PC-3 (cell line): Measurements from ENCODE around the gene GPC3. TPM values are rescaled to one million over a fixed set of nuclear protein-coding genes. Genes with fewer than 3 reads are reported as not detected.
A peak's percentile ranks its signal among the peaks of the same experiment; 100 is the strongest.

ENCODE experiments used
- ATAC-seq: fragments of 200-7000 bp; cut with Tn5 transposase; 2 replicates; pipeline ENCODE4 v1.9.1; 2020; ENCODE audit warnings: mild to moderate bottlenecking, moderate library complexity
- BruUV-seq: library from RNA; stranded (reverse); fragments of 400-500 nt; replicated peaks from 2 replicates; lab custom pipeline; 2021; lab: Mats Ljungman, UMichigan
- CTCF ChIA-PET: fragments of 300-600 bp; sonication (Branson Sonifier 250); formaldehyde crosslinking; loops from one replicate; lab custom pipeline; 2022; ENCODE audit warnings: antibody characterized with exemption; lab: Charles Lee
- POLR2A ChIA-PET: fragments of 300-600 bp; sonication (Branson Sonifier 250); formaldehyde crosslinking; loops from one replicate; lab custom pipeline; 2022; ENCODE audit warnings: antibody characterized with exemption; ENCODE audit not compliant: unreplicated experiment; lab: Charles Lee
- DNase-seq: peaks from one replicate; pipeline ENCODE4 v3.0.0-alpha.2; 2015
- H2AFZ ChIP-seq: fragments of 300-600 bp; sonication (generic); 2 replicates; pipeline ENCODE4 v1.6.0; 2016; ENCODE audit warnings: antibody characterized with exemption, low read length
- H3F3A ChIP-seq: fragments of 300-600 bp; sonication (generic); one replicate; pipeline ENCODE4 v1.6.0; 2017; ENCODE audit warnings: antibody characterized with exemption, low read length, control low read depth, mild to moderate bottlenecking; ENCODE audit not compliant: unreplicated experiment
- H3K27ac ChIP-seq: fragments of 300-600 bp; sonication (generic); 2 replicates; pipeline ENCODE4 v1.5.1; 2016; ENCODE audit warnings: mild to moderate bottlenecking, low read length
- H3K27me3 ChIP-seq: fragments of 300-600 bp; sonication (generic); 2 replicates; pipeline ENCODE4 v1.6.1; 2016; ENCODE audit warnings: low read length, mixed read lengths
- H3K36me3 ChIP-seq: fragments of 300-600 bp; sonication (generic); 2 replicates; pipeline ENCODE4 v1.6.1; 2016; ENCODE audit warnings: low read depth, mixed run types, low read length, mixed read lengths
- H3K4me1 ChIP-seq: fragments of 300-600 bp; sonication (generic); 2 replicates; pipeline ENCODE4 v1.5.1; 2016; ENCODE audit warnings: low read length; ENCODE audit not compliant: insufficient read depth
- H3K4me2 ChIP-seq: fragments of 300-600 bp; sonication (generic); 2 replicates; pipeline ENCODE4 v1.6.0; 2016; ENCODE audit warnings: low read length
- H3K4me3 ChIP-seq: fragments of 300-600 bp; sonication (generic); 2 replicates; pipeline ENCODE4 v1.5.1; 2016; ENCODE audit warnings: mild to moderate bottlenecking, low read length, mixed read lengths
- H3K79me2 ChIP-seq: fragments of 300-600 bp; sonication (generic); 2 replicates; pipeline ENCODE4 v1.6.1; 2017; ENCODE audit warnings: low read length, mixed read lengths
- H3K9ac ChIP-seq: fragments of 300-600 bp; sonication (generic); 2 replicates; pipeline ENCODE4 v1.6.0; 2016; ENCODE audit warnings: mild to moderate bottlenecking, low read length
- H3K9me2 ChIP-seq: fragments of 300-600 bp; sonication (generic); replicated peaks from 2 replicates; pipeline ENCODE4 v1.6.1; 2016; ENCODE audit warnings: mixed run types, low read length, mixed read lengths
- H3K9me3 ChIP-seq: fragments of 300-600 bp; sonication (generic); 2 replicates; pipeline ENCODE4 v1.6.1; 2016; ENCODE audit warnings: low read length, mixed read lengths
- H4K20me1 ChIP-seq: fragments of 300-600 bp; sonication (generic); 2 replicates; pipeline ENCODE4 v1.6.1; 2016; ENCODE audit warnings: low read length, mixed read lengths
- EZH2 ChIP-seq: fragments of 300-600 bp; sonication (generic); IDR thresholded peaks from one replicate; pipeline ENCODE4 v1.6.1; 2017; ENCODE audit warnings: antibody characterized with exemption, mild to moderate bottlenecking, low read length; ENCODE audit not compliant: unreplicated experiment
- EZH2phosphoT487 ChIP-seq: fragments of 300-600 bp; sonication (generic); IDR thresholded peaks from 2 replicates; pipeline ENCODE4 v1.6.1; 2018; ENCODE audit warnings: mild to moderate bottlenecking, antibody characterized with exemption, low read length, borderline replicate concordance
- intact Hi-C: fragments of 100-400 bp; cut with micrococcal nuclease; formaldehyde crosslinking; loops from 2 replicates; pipeline ENCODE4 v1.9.0; 2023
- total RNA-seq: library from RNA; depleted of rRNA; stranded (reverse); fragments of >200 nt; gene quantifications from 2 replicates; pipeline ENCODE4 v1.2.3, GENCODE V29; 2014
- TF ChIP-seq, protein P1 (sequence below): fragments of 300-600 bp; sonication (generic); conservative IDR thresholded peaks from 2 replicates; pipeline ENCODE4 v1.5.1; 2017; ENCODE audit warnings: antibody characterized with exemption, low read depth, mild to moderate bottlenecking, low read length

The GPC3 gene
- total RNA-seq, 1 experiment from 2014 or later = not detected

GRCh38 chrX:133637765-133638164 lies 347.6 kb downstream of the GPC3 start:
- H3K9me3 ChIP-seq = no peaks in the 10 kb centered on the region
- DNase-seq = peak; percentile 46

GRCh38 chrX:133636009-133636408 lies 349.4 kb downstream of the GPC3 start:
- Histone ChIP-seq H3K4me2 (no peak overlapping the region), H3K27ac (no peak overlapping the region), H3K9ac (no peak overlapping the region), H3K27me3 (no peaks in the 10 kb centered on the region), H3K4me3 (no peak overlapping the region), H3K4me1 (peaks cover 36% of the 10 kb centered on the region), H3K9me2 (no peaks in the 10 kb centered on the region), H3K9me3 (no peaks in the 10 kb centered on the region), H4K20me1 (no peaks in the 10 kb centered on the region), H3F3A (no peaks in the 10 kb centered on the region), H3K36me3 (no peaks in the 10 kb centered on the region), H3K79me2 (no peaks in the 10 kb centered on the region), H2AFZ (no peak overlapping the region)
- ATAC-seq (no peak), DNase-seq (no peak)
- POLR2A ChIA-PET = no interaction called here
- no TSS peak for BruUV-seq
- CTCF ChIA-PET = no interaction called here
- TF ChIP-seq, protein P1, sequence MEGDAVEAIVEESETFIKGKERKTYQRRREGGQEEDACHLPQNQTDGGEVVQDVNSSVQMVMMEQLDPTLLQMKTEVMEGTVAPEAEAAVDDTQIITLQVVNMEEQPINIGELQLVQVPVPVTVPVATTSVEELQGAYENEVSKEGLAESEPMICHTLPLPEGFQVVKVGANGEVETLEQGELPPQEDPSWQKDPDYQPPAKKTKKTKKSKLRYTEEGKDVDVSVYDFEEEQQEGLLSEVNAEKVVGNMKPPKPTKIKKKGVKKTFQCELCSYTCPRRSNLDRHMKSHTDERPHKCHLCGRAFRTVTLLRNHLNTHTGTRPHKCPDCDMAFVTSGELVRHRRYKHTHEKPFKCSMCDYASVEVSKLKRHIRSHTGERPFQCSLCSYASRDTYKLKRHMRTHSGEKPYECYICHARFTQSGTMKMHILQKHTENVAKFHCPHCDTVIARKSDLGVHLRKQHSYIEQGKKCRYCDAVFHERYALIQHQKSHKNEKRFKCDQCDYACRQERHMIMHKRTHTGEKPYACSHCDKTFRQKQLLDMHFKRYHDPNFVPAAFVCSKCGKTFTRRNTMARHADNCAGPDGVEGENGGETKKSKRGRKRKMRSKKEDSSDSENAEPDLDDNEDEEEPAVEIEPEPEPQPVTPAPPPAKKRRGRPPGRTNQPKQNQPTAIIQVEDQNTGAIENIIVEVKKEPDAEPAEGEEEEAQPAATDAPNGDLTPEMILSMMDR = no peak
- no peak for TF ChIP-seq EZH2phosphoT487
- no peak for TF ChIP-seq EZH2
- intact Hi-C loops = loop anchor here (5.0 kb wide), 1 partner anchor 39 kb away; no protein-coding TSS in a partner anchor

More at GRCh38 chrX:133637765-133638164, 347.6 kb downstream of the GPC3 start:
- Histone ChIP-seq H2AFZ (no peak overlapping the region), H3K4me3 (peak overlapping the region; percentile 47; the same call in 1 of the 2 replicates), H3F3A (no peaks in the 10 kb centered on the region), H3K9me2 (no peaks in the 10 kb centered on the region), H3K4me2 (peak overlapping the region; percentile 83), H4K20me1 (no peaks in the 10 kb centered on the region), H3K4me1 (peaks cover 36% of the 10 kb centered on the region), H3K27ac (peak overlapping the region; percentile 93), H3K79me2 (no peaks in the 10 kb centered on the region), H3K27me3 (no peaks in the 10 kb centered on the region), H3K9ac (peak overlapping the region; percentile 63), H3K36me3 (no peaks in the 10 kb centered on the region)
- ChIA-PET POLR2A (no interaction called here), CTCF (no interaction called here)
- BruUV-seq = no TSS peak
- intact Hi-C loops = loop anchor here (1.0 to 5.0 kb wide), 3 partner anchors 40 to 93 kb away; no protein-coding TSS in a partner anchor
- peak; percentile 33 for ATAC-seq
- TF ChIP-seq EZH2 (no peak), EZH2phosphoT487 (no peak)
- TF ChIP-seq, protein P1 = no peak

- Histone ChIP-seq H3K27me3 (no peaks in the 10 kb centered on the region), H3K4me3 (no peak overlapping the region), H3K9me2 (no peaks in the 10 kb centered on the region), H2AFZ (no peak overlapping the region), H3K9ac (no peak overlapping the region), H3K36me3 (no peaks in the 10 kb centered on the region), H3K4me2 (no peak overlapping the region), H3K4me1 (peaks cover 22% of the 10 kb centered on the region), H3F3A (no peaks in the 10 kb centered on the region), H3K27ac (no peak overlapping the region), H3K79me2 (no peaks in the 10 kb centered on the region), H3K9me3 (no peaks in the 10 kb centered on the region), H4K20me1 (no peaks in the 10 kb centered on the region)
- intact Hi-C loops = no loop called here
- no TSS peak for BruUV-seq
- DNase-seq (no peak), ATAC-seq (no peak)
- CTCF ChIA-PET = no interaction called here
- POLR2A ChIA-PET = no interaction called here
- TF ChIP-seq EZH2phosphoT487 (no peak), EZH2 (no peak)
- TF ChIP-seq, protein P1 = no peak
These were observed 351.0 kb downstream of the GPC3 start for GRCh38 chrX:133634416-133634815.
